Epithelial cell of esophagus (primary cell): ENCODE data around the gene STK25.
A peak's percentile ranks its signal among the peaks of the same experiment; 100 is the strongest.
"Not testable (repeated sequence)": the region's sequence is repeated elsewhere in the genome, so short reads cannot be mapped to it uniquely, and the experiment has no call there.

Experiments used
- DNase-seq: peaks from one replicate; pipeline ENCODE4 v3.0.0; 2010; ENCODE audit warnings: low read depth
- H3K4me3 ChIP-seq: 2 replicates; pipeline ENCODE4 v1.5.1; 2011; ENCODE audit warnings: mild to moderate bottlenecking, low read length, control low read depth
- CTCF ChIP-seq: IDR thresholded peaks from 2 replicates; pipeline ENCODE4 v1.5.1; 2011; ENCODE audit warnings: low read depth, mild to moderate bottlenecking, low read length, control low read depth, inconsistent platforms; ENCODE audit not compliant: insufficient read depth; ENCODE audit errors: missing control alignments

The STK25 gene

GRCh38 chr2:241451840-241452506, 56.4 kb downstream of the STK25 start:
- H3K4me3 ChIP-seq: no peak overlapping the region
- TF ChIP-seq CTCF: no peak
- no peak for DNase-seq

GRCh38 chr2:241450092-241450491, 58.3 kb downstream of the STK25 start:
- H3K4me3 ChIP-seq, DNase-seq: not testable (repeated sequence)

GRCh38 chr2:241445426-241445825, 63.0 kb downstream of the STK25 start:
- no peak for DNase-seq
- no peak overlapping the region for H3K4me3 ChIP-seq
- no peak for TF ChIP-seq CTCF

GRCh38 chr2:241443486-241444223, 64.7 kb downstream of the STK25 start:
- peak; percentile 84 for DNase-seq
- no peak overlapping the region for H3K4me3 ChIP-seq
- TF ChIP-seq CTCF: no peak
